ENCODE results near the gene MAP1B.

MAP1B gene

DNA sequence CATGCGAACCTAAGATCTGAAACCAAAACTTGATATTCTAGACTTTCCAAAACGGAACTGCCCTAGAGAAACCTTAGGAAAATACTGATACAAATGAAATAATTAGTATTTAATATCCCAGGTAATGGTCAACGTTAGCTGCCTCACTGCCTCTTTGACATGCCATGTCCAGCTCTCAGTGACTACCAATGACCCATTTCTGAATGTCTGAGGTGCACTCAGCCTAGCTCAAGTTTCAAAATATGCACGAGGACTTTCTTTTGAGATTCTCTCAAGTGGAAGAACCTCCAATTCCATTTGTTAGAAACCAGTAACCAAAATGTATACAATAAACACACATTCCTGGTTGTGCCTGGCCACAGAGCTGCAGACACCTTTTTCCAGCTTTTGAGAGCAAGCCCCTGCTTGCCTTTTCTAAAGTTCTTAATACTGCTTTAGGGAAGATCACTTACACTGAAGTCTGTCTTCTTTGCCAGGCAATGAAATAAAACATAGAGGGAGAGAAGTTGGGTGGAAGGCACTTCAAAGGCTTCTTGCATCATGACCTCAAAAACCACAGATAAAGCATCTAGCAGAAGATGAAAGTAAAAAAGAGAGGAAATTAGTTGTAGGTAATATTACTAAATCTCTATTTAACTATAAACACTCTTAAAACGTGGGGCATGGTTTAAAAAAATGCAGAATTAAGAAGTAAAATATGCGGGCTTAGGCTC lies 124.9 kb downstream of the MAP1B start:
- peak; percentile 45 for DNase-seq

DNA sequence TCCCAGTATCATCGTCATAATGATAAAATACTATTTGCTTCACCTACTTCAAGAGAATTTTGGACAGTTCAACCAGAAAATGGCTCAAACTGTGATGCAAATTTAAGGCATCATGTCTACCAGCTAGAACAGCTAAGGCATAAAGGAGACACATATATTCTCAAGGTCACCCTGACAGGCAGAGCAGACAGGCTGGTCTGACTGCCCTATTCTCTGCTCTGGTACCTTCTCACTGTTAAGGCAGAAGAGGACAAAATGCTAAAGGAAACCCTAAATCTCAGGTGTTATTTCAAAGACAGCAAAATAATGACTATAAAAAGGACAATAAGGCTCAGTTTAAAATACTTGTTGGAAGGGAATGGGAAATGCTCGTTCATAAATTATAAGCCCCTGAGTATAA lies 125.6 kb downstream of the MAP1B start:
- DNase-seq: no peak

DNA sequence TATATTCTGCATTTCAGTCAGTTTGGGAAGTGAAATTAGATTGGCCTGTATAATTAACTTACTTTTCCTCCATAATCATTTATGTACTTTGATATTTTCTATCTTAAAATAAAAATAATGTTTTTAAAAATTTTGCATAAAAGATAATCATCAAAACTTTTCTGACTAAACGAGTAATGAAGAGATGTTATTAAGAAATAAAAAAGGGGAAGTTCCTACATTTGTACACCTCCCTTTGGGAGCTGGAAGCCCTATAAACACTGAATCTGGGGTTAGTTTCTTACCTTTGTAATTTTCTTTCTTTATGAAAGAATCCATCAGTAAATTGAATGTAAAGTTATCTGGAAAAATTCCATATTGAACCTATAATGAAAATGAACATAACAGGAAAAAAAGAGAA lies 126.6 kb downstream of the MAP1B start:
- DNase-seq: no peak

DNA sequence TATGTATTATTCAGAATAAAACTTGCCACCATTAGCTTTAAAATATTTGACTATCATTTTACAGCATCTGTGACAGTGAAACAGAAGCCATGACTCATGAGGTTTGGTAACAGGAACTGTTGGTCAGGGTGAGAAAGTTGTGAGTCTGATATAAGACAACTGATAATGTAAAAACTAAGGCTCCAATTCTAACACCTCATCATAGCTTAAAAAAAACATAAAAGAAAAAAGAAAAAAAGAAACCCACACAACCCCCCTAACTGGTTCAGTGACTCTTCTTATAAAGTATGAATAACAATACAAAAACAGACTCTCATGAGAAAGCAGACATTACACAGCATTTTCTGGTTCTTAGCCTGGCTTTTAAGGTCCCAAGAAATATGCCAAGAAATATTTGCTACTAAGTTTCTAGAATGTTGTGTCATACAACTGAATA lies 127.0 kb downstream of the MAP1B start:
- DNase-seq: peak; percentile 40

DNA sequence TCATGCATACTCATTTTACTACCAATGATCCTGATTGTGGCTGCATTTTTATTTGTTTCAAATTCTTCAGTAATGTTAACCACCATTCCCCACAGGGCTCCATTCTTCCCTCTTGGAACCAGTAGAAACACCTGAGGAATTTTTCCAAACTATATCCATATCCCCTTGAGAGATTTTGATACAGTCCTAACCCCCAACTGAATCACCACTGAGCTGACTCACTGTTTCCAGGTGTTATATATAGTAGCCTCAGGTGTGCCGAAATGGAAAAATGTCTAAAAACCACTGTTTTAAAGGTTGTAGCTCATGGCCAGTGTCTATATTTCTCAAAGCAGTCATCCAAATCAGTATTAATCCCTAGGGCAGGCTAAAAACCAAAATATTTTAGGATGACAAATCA lies 127.6 kb downstream of the MAP1B start:
- DNase-seq: no peak

DNA sequence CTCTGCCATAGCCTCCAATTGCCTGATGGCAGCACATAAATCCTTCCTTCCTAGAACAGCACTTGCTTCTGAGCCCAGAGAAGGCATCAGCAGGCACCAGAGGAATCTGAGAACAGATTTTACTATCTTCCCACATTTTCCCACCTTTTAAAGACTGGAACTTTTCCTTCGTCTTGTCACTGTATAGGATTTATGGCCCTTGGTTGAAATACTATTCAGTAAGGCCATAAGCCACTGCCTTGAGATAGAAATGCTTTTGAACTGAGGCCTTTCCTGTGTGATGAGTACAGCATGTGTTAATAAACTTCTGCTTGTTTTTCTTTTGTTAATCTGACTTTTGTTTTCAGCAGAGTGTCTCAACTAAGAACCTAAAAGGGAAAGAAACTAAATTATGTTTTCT lies 128.4 kb downstream of the MAP1B start:
- no peak for DNase-seq

DNA sequence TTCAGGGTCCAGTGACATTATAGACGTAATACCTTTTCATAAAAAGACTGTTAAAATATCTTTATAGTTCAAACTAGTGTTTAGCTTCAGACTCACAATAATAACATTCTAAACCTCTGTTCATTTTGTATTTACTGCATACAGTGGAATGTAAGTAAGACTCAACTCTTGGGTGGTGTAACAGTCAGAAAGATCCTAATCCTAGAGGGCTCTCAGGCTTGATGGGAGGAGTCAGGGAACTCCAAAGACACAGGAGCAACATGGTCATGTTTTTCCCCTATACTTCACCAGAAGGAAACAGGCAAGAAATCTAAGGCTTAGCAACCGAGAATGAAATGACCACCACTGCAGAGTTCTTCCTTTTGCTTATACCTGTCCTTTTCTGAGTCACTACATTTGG lies 130.1 kb downstream of the MAP1B start:
- DNase-seq: no peak

DNA sequence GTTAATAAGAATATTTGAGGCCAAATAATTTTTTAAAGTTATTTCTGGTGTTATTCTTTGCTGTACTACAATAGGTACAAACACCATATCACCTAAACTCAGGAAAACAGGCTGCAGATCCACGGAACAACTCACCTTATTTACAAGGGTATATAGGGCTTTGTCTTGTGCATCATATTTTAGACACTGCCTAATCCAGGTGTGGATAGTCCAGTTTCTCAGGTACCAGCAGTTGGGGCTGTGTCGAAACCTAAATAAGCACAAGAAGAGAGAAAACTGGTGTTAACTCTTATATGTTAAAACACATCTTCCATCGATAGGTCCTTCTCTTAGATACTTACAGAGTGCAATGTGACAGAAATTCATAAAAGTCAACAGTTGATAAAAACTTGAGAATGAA lies 130.6 kb downstream of the MAP1B start:
- no peak for DNase-seq

DNA sequence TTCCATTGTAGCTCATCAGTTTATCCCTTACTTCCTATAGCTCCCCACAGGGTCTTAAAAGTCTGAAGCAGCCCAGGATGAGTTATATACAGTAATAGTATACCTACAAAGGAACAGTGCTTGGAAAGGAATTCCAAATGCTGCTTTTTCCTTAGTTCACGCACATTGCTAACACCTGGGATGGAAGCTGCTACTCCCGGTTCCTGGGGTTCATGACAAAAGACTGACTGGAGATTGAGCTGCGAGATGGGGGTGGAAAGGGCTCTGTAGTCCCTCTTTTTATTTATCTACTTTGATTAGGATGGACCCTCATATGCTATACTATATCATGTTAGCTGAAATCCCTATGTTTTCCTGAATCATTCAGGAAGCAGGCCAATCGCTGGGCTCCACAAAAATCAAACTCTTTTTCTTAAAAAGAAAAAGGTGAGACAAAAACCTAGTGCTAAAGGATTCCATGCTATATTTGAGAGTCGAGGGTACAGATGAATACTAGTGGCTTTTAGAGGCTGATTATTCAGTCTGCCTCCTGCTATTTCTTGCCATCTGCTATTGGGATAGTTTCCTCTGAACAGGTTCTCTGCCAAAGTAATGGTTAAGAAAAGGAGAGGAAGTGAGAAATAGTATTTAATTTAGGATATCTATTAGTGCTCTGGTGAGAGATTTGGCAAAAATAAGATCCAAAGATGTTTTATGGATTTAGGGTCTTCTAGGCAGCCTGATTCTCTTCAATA lies 131.6 kb downstream of the MAP1B start:
- DNase-seq: no peak

DNA sequence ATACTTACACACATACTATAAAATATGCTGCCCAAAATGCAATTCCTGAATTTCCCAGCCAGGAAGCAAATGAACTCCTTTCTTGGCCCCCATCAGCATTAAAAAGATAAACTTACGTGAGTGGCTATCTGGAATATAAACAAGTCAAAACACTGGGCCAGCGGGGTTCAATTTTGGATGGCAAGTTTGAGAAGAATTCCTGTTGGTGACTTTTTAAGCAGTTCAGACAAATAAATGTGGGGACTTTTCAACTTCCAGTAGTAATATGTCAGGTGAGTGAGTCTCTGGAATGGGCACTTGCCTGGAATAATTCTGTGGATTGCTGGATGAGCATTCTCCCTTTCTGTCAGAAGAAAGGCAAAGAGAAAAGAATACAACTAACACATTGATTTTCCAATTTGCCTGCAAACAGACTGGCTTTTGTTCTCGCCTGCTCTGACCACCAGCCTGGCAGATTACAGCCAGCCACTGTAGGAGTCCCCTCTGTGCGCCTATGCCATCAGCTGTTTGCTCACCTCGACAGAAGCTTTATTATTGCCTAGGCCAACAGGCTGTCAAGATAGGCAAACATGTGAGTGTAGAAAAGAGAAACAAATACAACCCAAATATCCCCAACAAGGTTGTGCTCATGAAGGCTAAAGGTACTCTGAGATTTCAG lies 134.2 kb downstream of the MAP1B start:
- no peak for DNase-seq

DNA sequence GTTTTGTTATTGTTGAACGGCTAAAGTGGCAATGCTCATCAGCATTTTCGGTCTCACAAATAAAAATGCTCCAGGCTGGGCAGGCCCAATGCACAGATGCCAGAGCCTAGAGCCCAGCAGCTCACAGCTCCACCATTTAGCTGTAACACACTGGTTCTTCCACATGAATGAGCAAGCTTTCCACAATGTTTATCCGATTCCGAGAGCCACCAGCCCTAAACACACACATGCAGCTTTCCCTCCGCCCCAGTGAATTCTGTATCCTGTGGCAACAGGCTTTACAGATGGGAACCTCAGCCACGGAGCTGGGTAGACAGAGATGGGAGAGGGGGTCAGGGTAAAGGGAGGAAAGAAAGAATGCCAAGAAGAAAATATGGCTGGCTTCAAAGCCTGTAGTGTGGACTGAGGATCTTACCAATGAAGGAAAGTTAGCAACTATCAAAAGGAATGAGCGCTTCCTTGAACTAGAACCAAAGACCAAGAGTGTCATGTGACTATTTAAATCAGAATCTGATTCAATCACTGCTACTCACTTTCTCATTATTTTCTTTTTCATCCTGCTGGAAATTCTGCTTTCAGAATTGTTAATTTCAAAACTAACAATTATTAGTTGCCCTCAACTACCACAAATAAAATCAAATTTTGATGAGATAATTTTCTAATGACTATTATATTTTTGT lies 135.7 kb downstream of the MAP1B start:
- DNase-seq: no peak

DNA sequence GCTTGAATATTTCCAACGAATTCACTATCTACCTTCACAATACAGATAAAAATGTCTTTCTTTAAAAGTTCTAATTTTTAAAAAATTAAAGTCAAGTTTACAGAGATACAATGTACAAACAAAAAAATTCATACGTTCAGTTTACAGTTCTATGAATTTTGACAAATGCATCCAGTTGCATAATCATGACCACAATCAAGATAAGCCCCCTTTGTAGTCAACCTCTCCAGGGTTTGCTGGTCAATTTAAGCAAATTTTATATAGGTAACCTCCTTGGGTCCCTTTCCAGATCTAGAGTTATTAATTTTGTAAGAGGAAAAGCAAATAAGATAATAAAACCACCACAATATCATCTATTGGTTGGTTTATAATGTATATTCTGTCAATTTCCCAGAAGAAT lies 136.4 kb downstream of the MAP1B start:
- no peak for DNase-seq

DNA sequence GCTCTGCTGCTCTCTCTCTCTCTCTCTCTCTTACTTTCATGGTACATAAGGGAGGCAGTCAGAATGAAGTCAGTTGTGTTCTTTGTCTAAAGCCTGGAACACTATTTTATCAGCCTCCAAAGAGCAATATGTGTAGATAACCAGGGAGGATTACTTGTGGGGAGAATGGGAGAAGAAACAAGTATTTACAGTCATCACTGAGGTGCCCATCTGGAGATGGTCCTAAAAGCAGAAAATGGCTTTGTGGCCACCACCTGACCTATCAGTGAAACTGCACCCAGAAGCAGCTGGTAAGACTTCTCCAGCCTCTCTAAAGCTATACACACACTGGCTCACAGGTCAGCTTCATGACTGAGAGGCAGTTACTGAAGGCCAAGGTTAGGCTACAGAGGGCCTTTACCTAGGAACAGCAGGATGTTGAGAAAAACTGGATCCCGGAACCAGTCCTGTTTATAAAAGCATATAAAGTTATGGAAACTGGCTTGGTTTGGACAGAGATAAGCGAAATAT lies 137.6 kb downstream of the MAP1B start:
- no peak for DNase-seq

DNA sequence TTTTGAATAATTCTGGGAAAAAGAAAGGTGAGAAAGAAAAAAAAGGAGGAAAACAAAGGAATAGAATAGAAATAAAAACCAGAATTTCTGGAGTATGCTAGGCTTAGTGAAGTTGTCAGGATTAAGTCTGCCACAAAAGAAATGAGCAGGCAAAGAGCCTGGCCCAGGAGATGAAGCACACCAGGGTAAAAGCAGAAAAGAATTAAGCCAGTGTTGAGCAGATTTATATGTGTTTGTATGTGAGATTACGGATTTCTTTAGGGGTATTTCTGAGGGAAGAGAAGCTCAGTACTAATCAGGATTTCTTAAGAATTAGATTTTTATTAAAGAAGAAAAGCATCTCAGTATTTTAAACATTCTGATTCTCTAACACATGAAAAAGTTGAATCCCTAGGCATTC lies 138.3 kb downstream of the MAP1B start:
- no peak for DNase-seq

DNA sequence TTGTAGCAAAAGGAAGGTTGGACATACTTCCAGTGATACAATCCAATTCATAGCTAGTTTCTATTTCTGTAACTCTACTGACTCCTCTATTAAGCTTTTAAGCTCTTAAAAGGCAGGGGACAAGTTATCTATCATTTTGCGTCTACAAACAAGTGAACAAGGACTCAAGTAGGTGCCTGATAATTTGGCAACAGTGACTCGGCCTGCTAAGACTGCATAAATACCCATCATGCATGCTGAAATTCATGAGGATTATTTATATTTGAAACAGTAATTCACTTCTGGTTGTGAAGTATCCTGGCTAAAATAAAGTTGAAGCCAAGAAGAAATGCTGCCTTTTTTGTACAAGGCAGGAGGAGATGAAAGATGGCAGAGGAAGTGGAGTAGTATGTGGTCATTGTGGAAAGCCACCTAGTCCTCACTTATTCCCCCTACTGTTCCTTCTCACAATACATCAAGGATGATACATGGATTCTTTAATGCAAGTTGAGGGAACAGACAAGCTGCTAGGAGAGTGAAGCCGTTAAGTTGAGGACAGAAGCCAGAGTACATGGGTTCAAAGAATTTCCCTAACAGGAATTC lies 138.8 kb downstream of the MAP1B start:
- DNase-seq: no peak

DNA sequence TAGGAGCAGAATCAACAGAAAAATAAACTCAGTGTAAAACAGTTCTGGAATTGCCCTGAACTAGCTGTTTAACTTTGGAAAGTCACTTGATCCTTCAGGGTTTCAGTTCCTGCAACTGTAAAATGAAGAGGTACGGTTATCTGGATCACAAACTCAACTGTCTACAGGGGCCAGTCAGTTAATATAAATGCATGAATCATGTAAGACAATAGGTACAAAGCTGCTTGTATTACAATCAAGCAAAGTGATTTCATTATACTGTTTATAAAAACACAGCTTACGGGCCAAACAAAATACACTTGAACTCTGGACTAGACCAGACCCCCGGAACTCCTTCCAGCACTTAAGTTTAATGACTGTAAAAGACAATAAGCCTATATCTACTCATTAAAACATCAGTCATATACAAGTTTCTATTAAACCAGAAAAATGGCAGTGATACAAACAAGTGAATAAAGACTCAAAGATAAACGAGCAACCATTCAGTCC lies 139.7 kb downstream of the MAP1B start:
- DNase-seq: no peak

DNA sequence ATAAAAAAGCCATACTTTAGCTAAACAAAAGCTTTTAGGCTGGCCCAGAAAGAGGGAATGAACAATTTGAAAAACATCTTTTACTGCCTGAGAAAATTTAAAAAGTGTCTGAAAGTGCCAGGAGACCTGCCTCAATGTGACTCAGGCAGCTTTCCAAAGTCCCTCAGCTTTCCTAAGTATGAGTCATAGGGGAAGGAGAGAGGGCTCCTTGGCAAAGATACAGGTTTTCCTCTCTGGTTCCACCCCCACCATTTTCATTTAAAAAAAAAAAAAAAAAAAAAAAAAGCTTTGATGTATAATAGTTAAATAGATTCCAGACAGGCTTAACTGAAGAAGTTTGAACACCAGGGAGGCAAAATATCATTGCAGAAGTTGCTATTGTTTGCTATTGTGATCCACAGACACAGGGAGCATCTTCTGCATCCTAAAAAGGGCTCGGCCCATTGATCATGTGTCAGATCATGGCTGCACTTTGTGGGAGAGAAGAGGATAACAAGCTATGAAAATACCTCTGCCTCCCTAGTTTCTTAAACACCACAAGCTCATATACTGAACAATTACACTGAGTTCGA lies 141.2 kb downstream of the MAP1B start:
- no peak for DNase-seq

DNA sequence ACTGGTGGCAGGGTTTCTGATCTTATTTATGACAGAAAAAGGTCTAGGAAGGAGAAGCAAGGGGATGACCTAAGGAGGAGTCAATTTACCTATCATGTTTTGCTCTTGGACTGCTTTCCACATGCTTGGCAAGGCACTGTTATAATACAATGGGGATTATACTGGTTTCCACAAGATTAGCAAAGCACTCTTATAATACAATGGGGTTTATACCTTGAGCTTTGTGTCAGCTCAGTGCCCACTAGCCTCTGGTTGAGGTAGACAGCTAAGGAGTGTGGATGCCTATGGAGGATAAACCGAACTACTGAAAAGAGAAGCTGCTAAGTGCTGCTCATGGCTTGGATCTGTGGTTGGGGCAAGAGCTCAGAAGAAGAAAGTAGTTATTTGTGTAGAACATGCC lies 144.1 kb downstream of the MAP1B start:
- DNase-seq: no peak

DNA sequence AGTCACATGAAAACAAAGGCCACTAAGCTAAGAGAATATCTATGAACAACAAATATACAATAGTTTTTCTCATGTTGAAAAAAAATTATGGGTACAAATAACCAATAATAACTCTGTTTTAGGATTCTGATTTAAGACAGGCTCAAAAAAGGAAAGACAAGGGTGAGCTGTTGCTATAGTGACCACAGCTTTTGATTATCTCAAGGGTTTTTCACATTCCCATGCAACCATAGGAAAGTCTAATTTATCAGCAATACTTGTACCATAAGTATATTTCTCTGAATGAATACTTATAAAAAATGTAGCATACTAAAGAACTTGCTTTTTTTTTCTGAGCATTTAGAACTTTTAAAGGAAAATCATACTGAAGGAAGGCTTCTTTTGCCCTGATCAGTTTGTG lies 144.7 kb downstream of the MAP1B start:
- no peak for DNase-seq

DNA sequence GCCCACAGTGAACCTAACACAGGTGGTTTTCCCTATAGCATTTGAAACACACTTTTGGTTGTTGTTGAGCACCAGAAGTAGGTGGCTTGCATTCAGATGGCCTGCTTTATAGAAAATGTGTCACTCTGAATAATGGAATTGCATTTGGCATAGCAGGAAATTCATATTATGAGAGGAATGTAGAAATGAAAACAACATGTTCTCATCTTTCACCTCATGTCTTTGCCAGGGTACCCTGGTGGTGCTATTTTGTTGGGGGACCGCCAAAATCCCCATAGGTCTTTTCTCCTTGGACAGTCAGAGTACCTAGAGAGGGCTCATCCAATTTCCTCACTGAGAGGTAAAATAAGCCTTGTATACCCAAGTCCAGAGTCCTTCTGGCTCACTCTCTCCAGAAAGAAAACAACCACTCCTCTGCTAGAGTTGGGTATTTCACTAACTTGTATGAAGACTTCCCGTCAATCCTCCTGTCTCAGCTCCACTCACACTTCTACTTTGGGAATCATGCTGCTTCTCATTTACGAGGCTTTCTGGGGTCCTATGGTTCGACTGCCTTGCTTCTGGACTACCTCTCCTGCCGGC lies 145.4 kb downstream of the MAP1B start:
- no peak for DNase-seq

DNA sequence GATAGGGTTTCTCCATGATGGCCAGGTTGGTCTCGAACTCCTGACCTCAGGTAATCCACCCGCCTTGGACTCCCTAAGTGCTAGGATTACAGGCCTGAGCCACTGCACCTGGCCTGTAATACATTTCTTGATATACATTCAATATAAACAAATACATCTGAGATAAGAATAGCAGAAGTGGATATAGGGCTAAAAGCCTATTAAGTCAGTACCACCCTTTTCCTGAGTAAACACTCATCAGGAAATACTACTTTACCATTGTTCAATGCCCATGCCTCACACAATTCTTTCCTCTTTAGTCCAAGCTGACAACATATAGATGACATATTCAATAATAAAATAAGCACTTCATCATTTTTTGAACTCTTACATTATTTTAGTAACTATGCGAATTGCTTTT lies 148.0 kb downstream of the MAP1B start:
- no peak for DNase-seq

DNA sequence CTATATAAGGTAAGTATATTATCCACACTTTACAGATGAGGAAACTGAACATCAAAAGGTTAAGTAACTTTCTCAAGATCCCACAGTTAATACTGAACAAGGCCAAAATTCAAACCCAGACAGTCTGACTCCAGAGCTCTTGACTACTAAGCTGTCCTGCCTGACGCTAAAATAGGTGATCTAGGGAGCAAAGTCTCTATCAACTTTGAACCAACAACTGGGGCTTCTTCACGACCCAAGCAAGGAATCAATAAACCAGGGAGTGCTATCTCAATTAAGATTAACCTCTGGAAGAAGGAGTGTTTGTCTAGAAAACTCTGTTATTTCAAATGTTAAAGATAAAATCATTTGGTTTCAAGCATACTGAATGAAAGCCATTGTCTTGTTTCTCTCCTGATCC lies 148.4 kb downstream of the MAP1B start:
- no peak for DNase-seq

All from SIG-M5 (cell line).